Measurements from ENCODE around the gene DNTTIP2. TPM values are rescaled to one million over a fixed set of nuclear protein-coding genes. Genes with fewer than 3 reads are reported as not detected.

The DNTTIP2 gene
- total and polyA plus RNA-seq, 9 of the 15 experiments (the other 6 are each of a cell fraction or from before 2014, with no cell fraction given) = 50.4 to 138 (median 97.0) TPM

GRCh38 chr1:93822730-93823425, 56.1 kb downstream of the DNTTIP2 start:
- Histone ChIP-seq H3K27me3 (ENCODE audit: control insufficient read depth in 2 of 2, insufficient read depth in 2 of 2, low read length in 2 of 2) (peaks cover 14 to 19% of the 10 kb centered on the region in 2 experiments; a peak in 4 of 5 replicates), H2AFZ (ENCODE audit: low read depth, low read length) (no peak overlapping the region), H3K4me1 (replicated peaks in 1 of 2; ENCODE audit: control insufficient read depth in 2 of 2, insufficient read depth in 2 of 2, low read length in 2 of 2) (no peaks in the 10 kb centered on the region), H3K9me3 (replicated peaks; ENCODE audit: control insufficient read depth, insufficient read depth, low read depth, low read length) (no peaks in the 10 kb centered on the region; the same call in 1 of the 2 replicates), H3K4me3 (no peak overlapping the region), H3K9ac (ENCODE audit: insufficient read depth in 1 of 2, low read depth in 2 of 2, low read length in 2 of 2) (no peak overlapping the region), H3K79me2 (ENCODE audit: control insufficient read depth, insufficient read depth, low read length) (no peaks in the 10 kb centered on the region), H4K20me1 (replicated peaks; ENCODE audit: control insufficient read depth, insufficient read depth, low read length) (no peaks in the 10 kb centered on the region), H3K4me2 (ENCODE audit: insufficient read depth, low read length) (no peak overlapping the region), H3K9me1 (ENCODE audit: control insufficient read depth, insufficient read depth, low read length) (no peaks in the 10 kb centered on the region), H3K36me3 (ENCODE audit: control insufficient read depth, insufficient read depth, low read length) (no peaks in the 10 kb centered on the region), H3K27ac (ENCODE audit: extremely low read depth, low read depth, low read length) (no peak overlapping the region)
- 0% methylated on average over 1 of the region's 2 CpGs for WGBS (ENCODE audit: insufficient coverage, low coverage, missing lambda C conversion rate)
- CTCF ChIA-PET (ENCODE audit: low intra/inter-chr PET ratio) = no interaction called here
- FAIRE-seq = no peak
- no peak for ATAC-seq
- POLR2A ChIA-PET = interaction anchor here (1.5 kb wide), 1 partner anchor 9 kb away, joined by 3 read pairs; no protein-coding TSS in a partner anchor
- BruUV-seq (replicated peaks) = no TSS peak
- intact Hi-C loops (cut with micrococcal nuclease) = no loop called here
- DNase-seq (ENCODE audit: extremely low read depth in 1 of 4, low spot score in 3 of 4) = no peak
- in situ Hi-C loops (cut with MboI) = no loop called here
- TF ChIP-seq MAFK (IDR thresholded peaks at IDR 0.05; ENCODE audit: low read length) (no peak), LCOR (CRISPR knock-in tag; IDR thresholded peaks at IDR 0.05) (no peak), ZNF3 (CRISPR knock-in tag; IDR thresholded peaks at IDR 0.05) (no peak)

GRCh38 chr1:93821423-93822144, 57.4 kb downstream of the DNTTIP2 start:
- POLR2A ChIA-PET = interaction anchor here (0.6 kb wide), 1 partner anchor 18 kb away, joined by 5 read pairs; no protein-coding TSS in a partner anchor
- peaks cover 0 to 5% of the 10 kb centered on the region in 2 experiments; a peak in 2 of 5 replicates for H3K4me1 ChIP-seq (replicated peaks in 1 of 2; ENCODE audit: control insufficient read depth in 2 of 2, insufficient read depth in 2 of 2, low read length in 2 of 2)
- no peak for FAIRE-seq

More at GRCh38 chr1:93821423-93822144, 57.4 kb downstream of the DNTTIP2 start:
- in situ Hi-C loops (cut with MboI) (no loop called here), intact Hi-C loops (cut with micrococcal nuclease) (no loop called here)
- no peak overlapping the region for H3K27ac ChIP-seq (ENCODE audit: extremely low read depth, low read depth, low read length)
- H3K9me1 ChIP-seq (ENCODE audit: control insufficient read depth, insufficient read depth, low read length) = no peaks in the 10 kb centered on the region
- H3K9ac ChIP-seq (ENCODE audit: insufficient read depth in 1 of 2, low read depth in 2 of 2, low read length in 2 of 2) = no peak overlapping the region
- H3K36me3 ChIP-seq (ENCODE audit: control insufficient read depth, insufficient read depth, low read length) = no peaks in the 10 kb centered on the region
- H3K9me3 ChIP-seq (replicated peaks; ENCODE audit: control insufficient read depth, insufficient read depth, low read depth, low read length) = no peaks in the 10 kb centered on the region; the same call in 1 of the 2 replicates
- 8% methylated on average over 4 of the region's 4 CpGs for WGBS (ENCODE audit: insufficient coverage, low coverage, missing lambda C conversion rate)
- DNase-seq (ENCODE audit: extremely low read depth in 1 of 4, low spot score in 3 of 4) = no peak
- H3K27me3 ChIP-seq (ENCODE audit: control insufficient read depth in 2 of 2, insufficient read depth in 2 of 2, low read length in 2 of 2) = peaks cover 14 to 19% of the 10 kb centered on the region in 2 experiments; a peak in 4 of 5 replicates
- H2AFZ ChIP-seq (ENCODE audit: low read depth, low read length) = no peak overlapping the region
- H3K4me2 ChIP-seq (ENCODE audit: insufficient read depth, low read length) = no peak overlapping the region
- H3K4me3 ChIP-seq = no peak overlapping the region
- CTCF ChIA-PET (ENCODE audit: low intra/inter-chr PET ratio) = interaction anchor here (0.5 kb wide), 1 partner anchor 649 kb away, joined by 3 read pairs; no protein-coding TSS in a partner anchor
- BruUV-seq (replicated peaks) = no TSS peak
- H4K20me1 ChIP-seq (replicated peaks; ENCODE audit: control insufficient read depth, insufficient read depth, low read length) = no peaks in the 10 kb centered on the region
- no peaks in the 10 kb centered on the region for H3K79me2 ChIP-seq (ENCODE audit: control insufficient read depth, insufficient read depth, low read length)
- TF ChIP-seq ELK1 (CRISPR knock-in tag; IDR thresholded peaks at IDR 0.05) (no peak), PTBP1 (IDR thresholded peaks at IDR 0.05; ENCODE audit: low read depth, low read length) (no peak)
- ATAC-seq = no peak

Data from K562 (cell line).